Epidermal melanocyte (primary cell): ENCODE data around the gene TMEM179.
A peak's percentile ranks its signal among the peaks of the same experiment; 100 is the strongest.
"Not testable (repeated sequence)": the region's sequence is repeated elsewhere in the genome, so short reads cannot be mapped to it uniquely, and the experiment has no call there.

Experiments used
- DNase-seq: peaks from one replicate; pipeline ENCODE4 v3.0.0; 2011; ENCODE audit warnings: low spot score; ENCODE audit not compliant: insufficient read length

Gene TMEM179

DNA sequence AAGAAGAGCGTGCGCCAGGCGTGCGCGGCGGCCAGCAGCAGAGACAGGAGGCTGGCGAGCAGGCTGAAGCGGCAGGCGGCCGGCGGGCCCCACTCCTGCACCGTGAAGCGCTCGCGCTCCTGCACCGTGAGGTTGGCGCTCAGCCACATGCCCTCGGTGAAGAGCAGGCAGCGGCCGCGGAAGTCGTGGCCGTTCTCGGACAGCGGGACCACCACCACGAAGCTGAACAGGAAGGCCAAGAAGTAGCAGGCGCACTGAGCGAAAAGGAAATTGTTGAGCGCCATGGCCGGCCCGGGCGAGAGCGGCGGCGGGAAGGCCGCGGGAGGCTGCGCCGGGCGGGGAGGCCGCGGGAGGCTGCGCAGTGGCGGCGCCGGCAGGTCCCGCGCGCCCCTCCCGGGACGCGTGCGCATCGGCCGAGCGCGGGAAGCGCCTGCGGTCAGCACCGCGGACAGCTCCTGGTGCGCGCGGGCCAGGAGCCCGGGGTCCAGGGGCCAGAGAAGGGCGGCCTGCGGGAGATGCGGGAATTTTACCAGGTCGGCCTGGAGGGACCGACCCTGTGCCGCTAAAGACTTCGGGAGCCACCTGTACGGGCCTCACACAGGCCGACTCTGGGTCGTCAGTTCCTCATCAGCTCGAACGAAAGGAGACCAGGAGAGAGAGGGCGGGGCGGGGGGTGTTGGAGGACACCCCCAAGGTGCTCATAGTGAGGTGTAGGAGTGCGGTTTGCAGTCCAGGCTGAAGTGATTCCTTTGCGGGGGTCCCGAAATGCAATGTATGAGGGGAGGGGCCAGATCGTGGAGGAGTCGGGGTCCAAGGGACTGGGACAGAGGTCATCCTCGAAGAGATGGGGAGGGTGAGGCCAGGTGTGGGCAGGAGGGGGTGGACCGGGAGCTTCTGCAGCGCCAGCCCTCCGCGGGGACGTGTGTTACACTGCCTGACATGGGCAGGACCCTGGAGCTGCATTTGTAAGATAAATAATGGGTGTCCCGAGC lies at the start of gene TMEM179:
TMEM179 (minus strand) TSS at position 315 of the 992 bp plus-strand sequence; CDS start at position 284, 31 bp downstream.
- DNase-seq: no peak

DNA sequence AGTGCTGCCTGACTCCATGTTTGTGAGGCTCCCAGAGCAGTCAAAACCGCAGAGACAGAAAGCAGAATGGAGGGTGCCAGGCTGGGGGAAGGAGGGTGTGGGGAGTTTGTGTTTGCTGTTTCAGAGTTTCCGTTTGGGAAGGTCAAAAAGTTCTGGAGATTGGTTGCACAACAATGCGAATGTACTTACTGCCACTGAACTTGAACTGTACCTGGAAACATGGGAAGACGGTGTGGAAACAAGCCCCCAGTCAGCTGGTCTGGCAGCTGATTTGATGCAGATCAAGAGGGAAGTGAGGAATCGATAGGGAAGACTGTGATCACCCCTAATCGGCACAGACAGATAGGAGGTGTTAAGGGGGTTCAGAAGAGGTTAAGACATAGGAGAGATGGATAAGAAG lies 49.5 kb upstream of the TMEM179 start:
- no peak for DNase-seq

DNA sequence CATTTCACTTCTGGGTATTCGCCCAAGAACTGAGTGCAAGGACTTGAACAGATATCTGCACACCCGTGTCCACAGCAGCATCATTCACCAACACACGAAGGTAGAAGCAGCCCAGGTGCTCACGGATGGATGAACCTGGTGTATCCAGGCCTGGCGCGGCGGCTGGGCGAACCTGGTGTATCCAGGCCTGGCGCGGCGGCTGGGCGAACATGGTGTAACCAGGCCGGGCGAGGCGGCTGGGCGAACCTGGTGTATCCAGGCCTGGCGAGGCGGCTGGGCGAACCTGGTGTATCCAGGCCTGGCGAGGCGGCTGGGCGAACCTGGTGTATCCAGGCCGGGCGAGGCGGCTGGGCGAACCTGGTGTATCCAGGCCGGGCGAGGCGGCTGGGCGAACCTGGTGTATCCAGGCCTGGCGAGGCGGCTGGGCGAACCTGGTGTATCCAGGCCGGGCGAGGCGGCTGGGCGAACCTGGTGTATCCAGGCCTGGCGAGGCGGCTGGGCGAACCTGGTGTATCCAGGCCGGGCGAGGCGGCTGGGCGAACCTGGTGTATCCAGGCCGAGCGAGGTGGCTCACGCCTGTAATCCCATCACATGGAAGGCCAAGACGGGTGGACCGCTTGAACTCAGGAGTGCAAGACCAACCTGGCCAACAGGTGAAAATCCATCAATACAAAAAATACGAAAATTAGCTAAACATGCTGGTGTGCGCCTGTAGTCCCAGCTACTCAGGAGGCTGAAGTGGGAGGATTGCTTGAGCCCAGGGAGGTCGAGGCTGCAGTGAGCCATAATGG lies 48.8 kb upstream of the TMEM179 start:
- DNase-seq: not testable (repeated sequence)

GRCh38 chr14:104652386-104652785 lies 47.8 kb upstream of the TMEM179 start:
- DNase-seq: no peak

GRCh38 chr14:104651876-104652260 lies 47.3 kb upstream of the TMEM179 start:
- DNase-seq: no peak

- DNase-seq: no peak
Measured at GRCh38 chr14:104650981-104651875, 46.7 kb upstream of the TMEM179 start.

- DNase-seq: peak; percentile 93
Measured at GRCh38 chr14:104650057-104650980, 45.7 kb upstream of the TMEM179 start.

DNA sequence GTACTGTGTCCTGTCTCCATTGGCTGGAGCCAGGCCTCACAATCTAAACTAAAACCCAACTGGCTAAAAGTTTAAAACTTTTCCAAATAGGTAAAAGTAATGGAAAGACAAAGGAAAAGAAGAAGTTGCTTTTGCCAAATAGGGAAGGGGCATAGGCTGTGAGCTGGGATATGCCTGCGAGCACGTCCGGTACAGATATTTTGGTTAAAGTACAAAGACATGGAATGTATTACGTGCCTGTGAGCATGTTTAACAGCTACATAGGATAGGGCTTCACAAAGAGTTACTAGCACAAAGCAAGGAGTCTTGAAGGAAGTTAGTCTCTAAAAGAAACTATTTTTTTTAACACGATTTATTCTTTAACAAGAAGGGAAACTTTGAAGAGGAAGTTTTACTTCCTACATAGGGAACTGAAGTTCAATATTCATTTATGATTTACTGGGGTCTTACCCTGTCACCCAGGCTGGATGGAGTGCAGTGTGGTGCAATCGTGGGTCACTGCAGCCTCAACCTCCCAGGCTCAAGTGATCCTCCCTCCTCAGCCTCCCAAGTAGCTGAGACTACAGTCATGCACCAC lies 43.0 kb upstream of the TMEM179 start:
- no peak for DNase-seq

DNA sequence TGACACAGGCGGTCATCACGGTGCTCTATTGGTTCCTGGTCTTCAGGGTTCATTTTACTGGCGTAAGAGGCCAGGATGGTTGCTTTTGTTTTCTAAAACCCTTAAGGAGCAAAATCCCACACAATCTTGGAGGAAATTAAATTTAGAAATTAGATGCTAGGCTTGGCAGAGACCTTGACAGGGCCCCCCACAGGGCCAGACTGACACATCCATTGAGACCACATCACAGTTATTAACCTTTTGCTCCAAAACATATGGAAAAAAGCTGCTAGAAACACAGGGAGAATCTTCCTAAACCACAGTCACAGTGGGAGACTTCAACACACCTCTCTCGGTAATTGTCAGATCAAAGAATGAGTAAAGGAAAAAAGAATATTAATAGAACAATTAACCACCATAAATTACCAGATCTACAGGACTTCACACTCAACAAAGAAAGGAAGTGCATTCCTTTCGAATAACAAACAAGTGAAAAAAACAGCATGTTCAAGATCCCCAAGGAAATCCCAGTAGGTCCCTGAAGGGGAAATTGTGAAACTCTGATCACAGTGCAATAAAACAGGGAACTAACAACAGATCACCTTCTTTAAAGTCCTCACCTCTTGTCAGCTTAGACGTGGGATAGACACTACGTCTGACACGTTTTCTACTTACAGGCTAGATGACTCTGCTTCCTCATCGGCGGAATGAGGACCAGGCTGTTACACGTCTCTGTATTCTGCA lies 40.2 kb upstream of the TMEM179 start:
- no peak for DNase-seq

- no peak for DNase-seq
Measured at GRCh38 chr14:104644091-104644635, 39.6 kb upstream of the TMEM179 start.

GRCh38 chr14:104643306-104643705 lies 38.7 kb upstream of the TMEM179 start:
- no peak for DNase-seq

- no peak for DNase-seq
Measured at GRCh38 chr14:104642540-104642868, 37.9 kb upstream of the TMEM179 start.

DNA sequence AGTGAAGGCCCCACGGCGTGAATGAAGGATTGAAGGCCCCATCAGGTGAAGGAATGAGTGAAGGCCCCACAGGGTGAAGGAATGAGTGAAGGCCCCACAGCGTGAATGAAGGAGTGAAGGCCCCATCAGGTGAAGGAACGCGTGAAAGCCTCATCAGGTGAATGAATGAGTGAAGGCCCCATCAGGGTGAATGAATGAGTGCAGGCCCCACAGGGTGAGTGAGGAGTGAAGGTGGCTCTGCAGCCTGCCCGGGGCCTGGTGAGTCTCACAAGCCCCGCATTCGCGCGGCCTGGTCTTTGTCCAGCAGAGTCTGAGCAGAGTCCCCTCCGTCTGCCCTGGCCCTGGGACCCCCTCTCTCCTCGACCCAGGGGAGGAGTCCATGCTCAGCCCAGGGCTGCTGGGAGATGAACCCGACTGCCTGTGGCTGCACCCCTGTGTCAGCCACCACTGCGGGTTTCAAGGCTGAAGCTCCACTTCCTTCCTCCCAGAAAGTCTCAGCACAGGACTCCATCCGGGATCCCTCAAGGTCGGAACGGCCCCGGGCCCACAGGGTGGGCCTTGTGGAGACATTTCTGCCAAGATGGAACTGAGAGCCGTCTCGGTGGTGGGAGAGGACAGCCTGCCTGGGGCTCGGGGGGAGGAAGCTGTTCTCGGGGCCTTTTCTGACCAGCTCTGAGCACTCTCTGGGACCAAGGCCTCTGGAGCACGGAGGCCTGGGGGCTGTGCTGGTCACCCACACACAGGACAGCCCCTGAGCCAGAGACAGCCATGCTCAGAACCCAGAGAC lies 37.4 kb upstream of the TMEM179 start:
- DNase-seq: no peak

- DNase-seq: no peak
Measured at GRCh38 chr14:104640681-104641080, 36.1 kb upstream of the TMEM179 start.

DNA sequence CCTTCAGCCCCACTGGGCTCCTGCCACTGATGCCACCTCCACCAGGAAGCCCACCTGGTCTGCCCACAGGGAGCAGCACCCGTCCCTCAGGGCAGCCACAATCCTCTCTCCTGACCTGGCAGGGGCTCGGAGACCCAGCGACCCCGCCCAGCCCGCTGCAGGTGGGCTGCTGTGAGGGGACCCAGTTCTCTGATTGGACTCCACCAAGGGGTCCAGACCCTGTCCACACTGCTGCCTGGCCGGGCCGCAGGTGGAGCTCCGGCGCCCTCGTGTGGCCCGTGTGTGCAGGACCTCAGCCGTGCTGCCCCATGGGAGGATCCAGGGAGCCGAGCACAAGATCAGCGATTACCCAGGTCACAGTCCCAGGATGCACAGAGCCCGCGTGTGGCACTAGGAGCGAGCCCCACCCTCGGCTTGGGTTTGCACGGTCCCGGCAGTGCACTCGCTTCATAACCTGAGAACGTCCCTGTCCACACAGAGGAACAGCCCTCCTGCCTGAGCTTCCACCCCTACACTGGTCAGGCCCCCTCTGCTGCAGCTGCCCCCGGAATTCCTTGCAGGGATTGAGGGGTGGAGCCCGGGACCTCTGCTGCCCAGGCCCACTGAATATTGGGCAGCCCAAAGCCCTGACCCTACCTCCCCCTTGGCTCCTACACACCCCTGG lies 35.4 kb upstream of the TMEM179 start:
- DNase-seq: peak; percentile 86

GRCh38 chr14:104639471-104639870 lies 34.9 kb upstream of the TMEM179 start:
- no peak for DNase-seq

DNA sequence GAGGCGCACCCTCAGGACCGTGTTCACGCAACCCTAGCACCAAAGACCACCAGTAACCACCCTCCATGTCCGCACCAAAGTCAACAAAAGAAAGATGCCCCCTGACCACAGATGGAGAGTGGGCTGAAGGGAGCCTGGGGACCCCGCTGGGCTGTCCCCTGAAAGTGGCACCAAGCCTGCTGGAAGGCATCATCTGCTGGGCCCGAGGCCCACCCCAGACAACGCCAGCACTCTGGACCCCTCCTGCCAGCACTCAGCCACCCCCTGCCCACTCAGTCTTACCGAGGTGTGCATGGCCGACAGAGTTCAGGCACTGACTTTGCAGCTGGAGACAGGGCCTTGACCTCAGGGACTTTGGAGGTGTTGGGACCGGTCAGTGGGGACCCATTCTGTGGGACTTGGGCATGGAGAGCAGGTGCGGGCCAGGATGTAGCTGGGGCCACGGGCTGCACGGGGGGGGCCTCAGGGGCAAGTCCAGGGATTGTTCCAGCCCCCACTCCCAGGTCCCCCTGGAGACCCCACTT lies 34.4 kb upstream of the TMEM179 start:
- no peak for DNase-seq
